Activated T-helper 17 cell treated with anti-CD3 and anti-CD28 coated beads, Interleukin-2, amount 50 U/mL, for 72 hours (primary cell): ENCODE measurements around the gene TRIM75. TPM values are rescaled to one million over a fixed set of nuclear protein-coding genes. Genes with fewer than 3 reads are reported as not detected.

Source experiments
- ATAC-seq: fragments of 150-1000 bp; cut with Tn5 transposase; replicated peaks from 2 replicates; pipeline ENCODE4 v1.10.0; 2021; ENCODE audit warnings: mild to moderate bottlenecking, moderate library complexity
- H3K27ac Mint-ChIP-seq: one replicate; pipeline ENCODE4 v1.8.0; 2022; ENCODE audit warnings: mixed read lengths
- H3K27me3 Mint-ChIP-seq: one replicate; pipeline ENCODE4 v1.8.0; 2022; ENCODE audit warnings: mixed read lengths
- H3K36me3 Mint-ChIP-seq: one replicate; pipeline ENCODE4 v1.8.0; 2022; ENCODE audit warnings: low read depth, mild to moderate bottlenecking, mixed read lengths
- H3K4me1 Mint-ChIP-seq: one replicate; pipeline ENCODE4 v1.8.0; 2022; ENCODE audit warnings: mixed read lengths
- H3K4me3 Mint-ChIP-seq: one replicate; pipeline ENCODE4 v1.8.0; 2022; ENCODE audit warnings: mild to moderate bottlenecking, mixed read lengths
- H3K9me3 Mint-ChIP-seq: one replicate; pipeline ENCODE4 v1.8.0; 2022; ENCODE audit warnings: mixed read lengths
- total RNA-seq, 2 donors: library from RNA; stranded (reverse); gene quantifications; one replicate each; pipeline ENCODE4 v1.2.3, GENCODE V29; 2022

The TRIM75 gene
- total RNA-seq, 2 donors from 2014 or later, result not detected

DNA sequence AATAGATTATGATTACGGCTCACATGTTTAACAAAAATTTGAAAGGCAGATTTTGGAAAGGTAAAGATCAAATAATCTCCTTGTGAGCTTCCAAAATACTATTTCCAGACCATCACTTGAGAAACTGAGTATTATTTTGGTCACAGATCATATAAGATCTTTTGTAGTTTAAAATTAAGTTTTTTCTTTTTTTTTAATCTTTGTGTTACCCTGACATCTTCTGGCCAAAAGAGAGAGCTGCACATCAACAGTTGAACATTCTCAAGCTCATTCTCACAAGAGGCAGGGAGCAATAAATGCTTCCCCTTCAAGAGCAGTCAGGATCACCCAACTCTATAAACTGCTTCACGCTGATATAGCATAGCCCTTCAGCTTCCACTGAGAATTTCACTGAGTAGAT is 43.1 kb downstream of the TRIM75 start:
- Mint-ChIP-seq H3K36me3 (peaks cover 71% of the 10 kb centered on the region), H3K4me3 (no peak overlapping the region), H3K9me3 (no peaks in the 10 kb centered on the region), H3K27ac (no peak overlapping the region), H3K27me3 (no peaks in the 10 kb centered on the region), H3K4me1 (no peaks in the 10 kb centered on the region)
- ATAC-seq, result no peak

DNA sequence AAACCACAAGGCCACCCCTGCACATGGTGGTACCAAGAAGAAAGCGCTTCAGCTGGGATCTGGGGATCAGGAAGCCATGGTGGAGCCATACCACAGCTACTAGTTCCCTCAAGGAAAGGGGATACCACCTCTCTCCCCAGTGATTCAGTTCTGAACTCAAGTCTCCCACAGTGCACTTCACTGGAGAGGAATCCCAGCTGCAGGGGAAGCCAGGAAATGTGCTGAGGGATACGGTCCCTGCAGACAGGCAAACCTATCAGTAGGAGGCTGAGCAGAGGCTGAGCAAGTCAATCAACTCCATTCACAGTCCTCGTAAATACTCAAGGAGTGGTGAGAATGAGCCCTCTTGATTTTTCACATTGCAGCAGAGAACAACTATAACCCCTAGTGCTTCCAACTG is 48.0 kb downstream of the TRIM75 start:
- ATAC-seq, result no peak
- Mint-ChIP-seq H3K4me3 (no peak overlapping the region), H3K27me3 (no peaks in the 10 kb centered on the region), H3K27ac (no peak overlapping the region), H3K36me3 (peaks cover 57% of the 10 kb centered on the region), H3K9me3 (no peaks in the 10 kb centered on the region), H3K4me1 (no peaks in the 10 kb centered on the region)

DNA sequence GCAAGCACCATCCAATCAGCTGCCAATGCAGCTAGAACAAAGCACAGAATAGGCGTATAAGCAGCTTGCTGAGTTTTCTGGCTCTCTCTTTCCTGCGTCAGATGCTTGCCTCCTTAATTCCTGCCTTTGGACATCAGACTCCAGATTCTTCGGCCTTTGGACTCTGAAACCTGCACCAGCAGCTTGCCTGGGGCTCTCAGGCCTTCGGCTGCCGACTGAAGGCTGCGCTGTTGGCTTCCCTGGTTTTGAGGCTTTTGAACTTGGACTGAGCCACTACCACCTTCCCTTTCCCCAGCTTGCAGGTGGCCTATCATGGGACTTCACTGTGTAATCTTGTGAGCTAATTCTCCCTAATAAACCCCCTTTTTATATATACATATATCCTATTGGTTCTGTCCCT is 52.9 kb downstream of the TRIM75 start:
- Mint-ChIP-seq H3K4me3 (no peak overlapping the region), H3K36me3 (peaks cover 14% of the 10 kb centered on the region), H3K27ac (no peak overlapping the region), H3K9me3 (no peaks in the 10 kb centered on the region), H3K4me1 (no peaks in the 10 kb centered on the region), H3K27me3 (no peaks in the 10 kb centered on the region)
- ATAC-seq, result no peak

Other genes with a start within 250 kb of the TRIM75 start
- gene APELA, start 176.7 kb upstream of the TRIM75 start, total RNA-seq, result not detected
- gene TRIM61, start 76.2 kb upstream of the TRIM75 start, total RNA-seq, result 1 to 10 TPM; 1.1 to 1.7 TPM
- gene TRIM60, start 21.9 kb upstream of the TRIM75 start, total RNA-seq, result not detected
- gene TMEM192, start 59.0 kb downstream of the TRIM75 start, total RNA-seq, result 10 to 100 TPM in 1 of 2 donors, 1 to 10 TPM in 1; 7.8 to 17.9 TPM
- gene KLHL2, start 153.7 kb downstream of the TRIM75 start, total RNA-seq, result 10 to 100 TPM; 25.4 to 27.3 TPM